H1 (cell line): Measurements from ENCODE around the gene NKIRAS2. TPM values are rescaled to one million over a fixed set of nuclear protein-coding genes. Genes with fewer than 3 reads are reported as not detected.

ENCODE experiments used
- CTCF ChIA-PET: fragments of 300-600 bp; sonication (Branson Sonifier 250); formaldehyde crosslinking; loops from one replicate; lab custom pipeline; 2021; ENCODE audit not compliant: partially characterized antibody; lab: Charles Lee
- POLR2A ChIA-PET: fragments of 300-600 bp; sonication (Branson Sonifier 250); formaldehyde crosslinking; loops from one replicate; lab custom pipeline; 2021; ENCODE audit warnings: inconsistent platforms; ENCODE audit not compliant: partially characterized antibody; lab: Charles Lee
- DNase-seq, 2 experiments: peaks; one replicate each; pipeline versions ENCODE4 v3.0.0 to v3.0.0-alpha.2; 2010 to 2022; ENCODE audit warnings: low spot score in 2 of 2, low read depth in 1 of 2, mixed read lengths in 1 of 2
- FAIRE-seq: peaks from 2 replicates; lab custom pipeline; 2011; peaks lifted over from hg19 to GRCh38; lab: Jason Lieb, UNC
- H2AFZ ChIP-seq: 2 replicates; pipeline ENCODE4 v1.8.1; 2012; ENCODE audit warnings: low read length, inconsistent platforms
- H2AK5ac ChIP-seq: 2 replicates; pipeline ENCODE4 v1.6.1; 2013; ENCODE audit warnings: low read depth, low read length
- H2BK120ac ChIP-seq: replicated peaks from 2 replicates; pipeline ENCODE3; 2013; ENCODE audit warnings: low read depth, low read length, inconsistent platforms
- H2BK12ac ChIP-seq: 2 replicates; pipeline ENCODE4 v1.6.1; 2013; ENCODE audit warnings: low read depth, low read length
- H2BK15ac ChIP-seq: 2 replicates; pipeline ENCODE4 v1.6.1; 2013; ENCODE audit warnings: low read length
- H2BK20ac ChIP-seq: 2 replicates; pipeline ENCODE4 v1.6.1; 2013; ENCODE audit warnings: low read length
- H2BK5ac ChIP-seq: 2 replicates; pipeline ENCODE4 v1.6.1; 2013; ENCODE audit warnings: low read depth, low read length
- H3K14ac ChIP-seq: 2 replicates; pipeline ENCODE4 v1.6.1; 2013; ENCODE audit warnings: inconsistent platforms; ENCODE audit not compliant: insufficient read length
- H3K18ac ChIP-seq: 2 replicates; pipeline ENCODE4 v1.6.1; 2013; ENCODE audit warnings: low read length; ENCODE audit errors: extremely low read depth
- H3K23ac ChIP-seq: 2 replicates; pipeline ENCODE4 v1.6.1; 2013; ENCODE audit warnings: inconsistent platforms; ENCODE audit not compliant: insufficient read length
- H3K23me2 ChIP-seq: 2 replicates; pipeline ENCODE4 v1.6.1; 2013; ENCODE audit warnings: low read depth, low read length
- H3K27ac ChIP-seq: 2 replicates; pipeline ENCODE4 v1.6.1; 2011; ENCODE audit warnings: low read depth, low read length, inconsistent platforms
- H3K27me3 ChIP-seq, 4 experiments: replicated peaks in 1 of 4; 1 replicate in 1 of 4; 2 replicates in 3 of 4; pipeline versions ENCODE4 v1.6.1 to v1.8.1; 2011 to 2013; ENCODE audit warnings: low read length in 3 of 4, mild to moderate bottlenecking in 3 of 4, inconsistent platforms in 2 of 4, mixed read lengths in 2 of 4, moderate library complexity in 1 of 4; ENCODE audit not compliant: control insufficient read depth in 3 of 4, insufficient read depth in 3 of 4; ENCODE audit errors: extremely low read depth in 1 of 4
- H3K36me3 ChIP-seq, 4 experiments: 2 replicates each; pipeline versions ENCODE4 v1.6.1 to v1.8.1; 2011 to 2013; ENCODE audit warnings: mild to moderate bottlenecking in 4 of 4, low read length in 3 of 4, moderate library complexity in 2 of 4, control low read depth in 1 of 4, inconsistent platforms in 1 of 4; ENCODE audit not compliant: insufficient read depth in 4 of 4, control insufficient read depth in 2 of 4
- H3K4ac ChIP-seq: replicated peaks from 2 replicates; pipeline ENCODE3; 2013; ENCODE audit warnings: low read length, low read depth, mixed read lengths, inconsistent platforms; ENCODE audit not compliant: insufficient read length
- H3K4me1 ChIP-seq, 4 experiments: replicated peaks in 1 of 4; 1 replicate in 1 of 4; 2 replicates in 3 of 4; pipeline versions ENCODE4 v1.6.1 to v1.8.1; 2011 to 2013; ENCODE audit warnings: low read length in 3 of 4, inconsistent platforms in 2 of 4, mixed read lengths in 1 of 4; ENCODE audit not compliant: insufficient read depth in 4 of 4, control insufficient read depth in 3 of 4
- H3K4me2 ChIP-seq, 2 experiments: 2 replicates each; pipeline versions ENCODE4 v1.6.1 to v1.8.1; 2011 to 2013; ENCODE audit warnings: low read depth in 2 of 2, low read length in 2 of 2, control low read depth in 1 of 2, inconsistent platforms in 1 of 2, mild to moderate bottlenecking in 1 of 2; ENCODE audit not compliant: insufficient read depth in 1 of 2
- H3K4me3 ChIP-seq, 4 experiments: fragments of 200-600, 300-600 bp in 1 of 4; sonication (generic), shearing (Covaris generic), sonication (Bioruptor Twin) in 1 of 4; 2 replicates each; pipeline versions ENCODE4 v1.5.1 to v1.8.1; 2011 to 2016; ENCODE audit warnings: low read length in 4 of 4, low read depth in 3 of 4, control low read depth in 2 of 4, inconsistent platforms in 2 of 4, mild to moderate bottlenecking in 2 of 4, mixed read lengths in 1 of 4, moderate library complexity in 1 of 4; ENCODE audit not compliant: insufficient read depth in 2 of 4; ENCODE audit errors: extremely low read depth in 1 of 4
- H3K56ac ChIP-seq: replicated peaks from 2 replicates; pipeline ENCODE3; 2013; ENCODE audit warnings: low read depth, mild to moderate bottlenecking, mixed read lengths, low read length, inconsistent platforms; ENCODE audit not compliant: insufficient read length
- H3K79me1 ChIP-seq: 2 replicates; pipeline ENCODE4 v1.6.1; 2013; ENCODE audit warnings: low read depth, low read length, control low read depth
- H3K79me2 ChIP-seq, 2 experiments: 2 replicates each; pipeline versions ENCODE4 v1.6.1 to v1.8.1; 2012 to 2013; ENCODE audit warnings: low read length in 2 of 2, mild to moderate bottlenecking in 2 of 2, inconsistent platforms in 1 of 2; ENCODE audit not compliant: insufficient read depth in 2 of 2, control insufficient read depth in 1 of 2
- H3K9ac ChIP-seq, 4 experiments: replicated peaks in 1 of 4; 1 replicate in 1 of 4; 2 replicates in 3 of 4; pipeline versions ENCODE4 v1.6.1 to v1.8.1; 2011 to 2013; ENCODE audit warnings: low read depth in 3 of 4, low read length in 3 of 4, control low read depth in 2 of 4, mild to moderate bottlenecking in 2 of 4, moderate library complexity in 2 of 4, inconsistent platforms in 1 of 4; ENCODE audit errors: extremely low read depth in 1 of 4
- H3K9me3 ChIP-seq, 2 experiments: 2 replicates each; pipeline versions ENCODE4 v1.6.1 to v1.8.1; 2012 to 2013; ENCODE audit warnings: mild to moderate bottlenecking in 2 of 2, moderate library complexity in 2 of 2, control low read depth in 1 of 2, inconsistent platforms in 1 of 2, low read depth in 1 of 2, low read length in 1 of 2, mixed read lengths in 1 of 2; ENCODE audit not compliant: insufficient read depth in 2 of 2
- H4K20me1 ChIP-seq, 2 experiments: replicated peaks in 1 of 2; 2 replicates each; pipeline versions ENCODE3 to v1.8.1; 2011 to 2013; ENCODE audit warnings: inconsistent platforms in 2 of 2, low read length in 2 of 2, mild to moderate bottlenecking in 1 of 2; ENCODE audit not compliant: insufficient read depth in 2 of 2, control insufficient read depth in 1 of 2
- H4K5ac ChIP-seq: 2 replicates; pipeline ENCODE4 v1.6.1; 2013; ENCODE audit warnings: low read length, low read depth, mixed read lengths, inconsistent platforms; ENCODE audit not compliant: insufficient read length
- H4K8ac ChIP-seq: 2 replicates; pipeline ENCODE4 v1.8.0; 2013; ENCODE audit warnings: mild to moderate bottlenecking, moderate library complexity, low read length, inconsistent platforms; ENCODE audit not compliant: insufficient read depth; ENCODE audit errors: extremely low read depth
- H4K91ac ChIP-seq: replicated peaks from 2 replicates; pipeline ENCODE3; 2013; ENCODE audit warnings: low read length, mixed read lengths, inconsistent platforms; ENCODE audit not compliant: insufficient read length
- POU5F1 ChIP-seq: IDR thresholded peaks from 2 replicates; pipeline ENCODE4 v1.6.1; 2011; ENCODE audit warnings: low read depth, mild to moderate bottlenecking, low read length, moderate library complexity
- WGBS, 2 experiments: shearing (Covaris generic) in 1 of 2; methylation state at CpG; one replicate each; pipeline versions ENCODE4 v1.1.6 to v1.1.7; 2013 to 2015; ENCODE audit warnings: low lambda C conversion rate in 2 of 2, mixed read lengths in 2 of 2, inconsistent platforms in 1 of 2, low coverage in 1 of 2, missing lambda C conversion rate in 1 of 2; ENCODE audit not compliant: insufficient replicate concordance in 2 of 2, insufficient coverage in 1 of 2, insufficient read length in 1 of 2; ENCODE audit errors: extremely low coverage in 1 of 2, missing lambda C conversion rate in 1 of 2; 5-methylcytosine and 5-hydroxymethylcytosine counted together
- polyA plus RNA-seq, 7 experiments: library from polyadenylated mRNA; depleted of rRNA in 3 of 7; stranded (reverse) in 5 of 7; unstranded in 2 of 7; fragments of >200 nt in 5 of 7; fragments of 200-250 nt in 2 of 7; gene quantifications; 1 replicate in 5 of 7; 2 replicates in 1 of 7; 4 replicates in 1 of 7; pipeline versions ENCODE4 v1.2.1 to v1.2.3, GENCODE V29; 2011 to 2013; ENCODE audit warnings: missing spikeins in 2 of 7, mixed read lengths in 2 of 7
- total RNA-seq: library from RNA; stranded (reverse); fragmentation: NEBNext Ultra II Directional; extraction: Animal tissue kit (Norgen Biotek cat#: 25700); gene quantifications from 2 replicates; pipeline ENCODE4 v1.2.1, GENCODE V29; 2021

Gene NKIRAS2
- total and polyA plus RNA-seq, 2 of the 8 experiments (the other 6 are each of a cell fraction or from before 2014, with no cell fraction given) = 34.5 to 51.1 TPM

GRCh38 chr17:42002792-42003301 is 17.0 kb upstream of the NKIRAS2 start:
- Histone ChIP-seq H2BK15ac (no peak overlapping the region), H3K36me3 (peaks cover 6 to 46% (median 32%) of the 10 kb centered on the region in 4 experiments), H4K8ac (no peak overlapping the region), H3K27ac (no peak overlapping the region), H4K20me1 (peaks cover 5% of the 10 kb centered on the region in 2 experiments), H2BK12ac (no peak overlapping the region), H3K4me2 (no peak overlapping the region), H2BK20ac (no peak overlapping the region), H3K9ac (no peak overlapping the region), H3K4me3 (no peak overlapping the region), H3K79me1 (no peaks in the 10 kb centered on the region; the same call in 1 of the 2 replicates), H3K56ac (no peak overlapping the region), H3K4me1 (no peaks in the 10 kb centered on the region), H3K14ac (no peak overlapping the region), H3K79me2 (peaks cover 30 to 71% of the 10 kb centered on the region in 2 experiments), H3K9me3 (no peaks in the 10 kb centered on the region), H4K5ac (no peak overlapping the region), H2AK5ac (no peak overlapping the region), H2BK120ac (no peak overlapping the region), H3K23ac (no peak overlapping the region), H4K91ac (no peak overlapping the region), H2BK5ac (no peak overlapping the region), H2AFZ (no peak overlapping the region), H3K23me2 (no peaks in the 10 kb centered on the region), H3K4ac (no peak overlapping the region), H3K18ac (no peak overlapping the region), H3K27me3 (no peaks in the 10 kb centered on the region)
- CTCF ChIA-PET = interaction anchor here (0.6 to 1.8 kb wide), 7 partner anchors 14 to 1625 kb away, joined by 3 to 7 read pairs (median 3); partner anchors contain the start of genes DNAJC7 and NKIRAS2
- WGBS, 2 experiments = 92% methylated on average over 3 of the region's 3 CpGs; no CpG with 5 or more reads in 1 of the 2 experiments
- TF ChIP-seq POU5F1 = no peak
- DNase-seq (no peak), FAIRE-seq (no peak)
- POLR2A ChIA-PET = interaction anchor here (0.9 to 1.6 kb wide), 4 partner anchors 9 to 34 kb away, joined by 3 to 5 read pairs (median 4); partner anchors contain the start of gene DNAJC7
